ENCODE results near the gene COL25A1. TPM values are rescaled to one million over a fixed set of nuclear protein-coding genes. Genes with fewer than 3 reads are reported as not detected.
"Not testable (repeated sequence)": the region's sequence is repeated elsewhere in the genome, so short reads cannot be mapped to it uniquely, and the experiment has no call there.

COL25A1 gene
- total RNA-seq, 2 experiments from 2014 or later: 0.67 TPM; not detected in 1

GRCh38 chr4:109134268-109134667 lies 168.2 kb downstream of the COL25A1 start:
- no peak overlapping the region for H3K4me3 Mint-ChIP-seq
- H3K27ac Mint-ChIP-seq: no peak overlapping the region
- DNase-seq (no peak), ATAC-seq (ENCODE audit: low read depth) (no peak)
- peaks cover 3% of the 10 kb centered on the region for H3K9me3 Mint-ChIP-seq
- no peaks in the 10 kb centered on the region for H3K36me3 Mint-ChIP-seq
- POLR2A ChIA-PET: no interaction called here
- peaks cover 10% of the 10 kb centered on the region for H3K27me3 Mint-ChIP-seq
- no peaks in the 10 kb centered on the region for H3K4me1 Mint-ChIP-seq

DNA sequence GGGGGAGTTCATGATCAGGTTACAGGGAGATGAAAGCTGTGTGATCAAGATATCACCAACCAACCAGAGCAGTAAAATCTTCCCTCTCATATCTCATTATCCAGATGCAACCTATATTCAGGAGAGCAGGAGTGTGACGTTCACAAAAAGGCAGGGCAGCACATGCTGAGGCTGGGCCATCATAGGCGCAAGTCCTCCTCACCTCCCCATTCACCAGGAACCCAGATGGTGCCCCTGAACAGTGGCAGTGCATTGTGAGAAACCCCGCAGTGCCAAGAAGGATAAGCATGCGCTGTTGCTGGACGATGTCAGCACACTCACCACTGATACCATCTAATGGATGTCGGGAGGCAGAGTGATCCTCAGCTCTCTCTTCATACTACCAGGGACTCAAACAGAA lies 170.9 kb downstream of the COL25A1 start:
- H3K9me3 Mint-ChIP-seq: no peaks in the 10 kb centered on the region
- H3K36me3 Mint-ChIP-seq: no peaks in the 10 kb centered on the region
- H3K4me3 Mint-ChIP-seq: no peak overlapping the region
- peaks cover 12% of the 10 kb centered on the region for H3K27me3 Mint-ChIP-seq
- H3K27ac Mint-ChIP-seq: no peak overlapping the region
- DNase-seq (no peak), ATAC-seq (ENCODE audit: low read depth) (no peak)
- H3K4me1 Mint-ChIP-seq: no peaks in the 10 kb centered on the region
- POLR2A ChIA-PET: no interaction called here

GRCh38 chr4:109128589-109128988 lies 173.9 kb downstream of the COL25A1 start:
- POLR2A ChIA-PET: no interaction called here
- ATAC-seq (ENCODE audit: low read depth) (no peak), DNase-seq (no peak)
- H3K36me3 Mint-ChIP-seq: no peaks in the 10 kb centered on the region
- H3K27ac Mint-ChIP-seq: no peak overlapping the region
- peaks cover 15% of the 10 kb centered on the region for H3K27me3 Mint-ChIP-seq
- H3K4me3 Mint-ChIP-seq: no peak overlapping the region
- H3K9me3 Mint-ChIP-seq: no peaks in the 10 kb centered on the region
- H3K4me1 Mint-ChIP-seq: peaks cover 2% of the 10 kb centered on the region

DNA sequence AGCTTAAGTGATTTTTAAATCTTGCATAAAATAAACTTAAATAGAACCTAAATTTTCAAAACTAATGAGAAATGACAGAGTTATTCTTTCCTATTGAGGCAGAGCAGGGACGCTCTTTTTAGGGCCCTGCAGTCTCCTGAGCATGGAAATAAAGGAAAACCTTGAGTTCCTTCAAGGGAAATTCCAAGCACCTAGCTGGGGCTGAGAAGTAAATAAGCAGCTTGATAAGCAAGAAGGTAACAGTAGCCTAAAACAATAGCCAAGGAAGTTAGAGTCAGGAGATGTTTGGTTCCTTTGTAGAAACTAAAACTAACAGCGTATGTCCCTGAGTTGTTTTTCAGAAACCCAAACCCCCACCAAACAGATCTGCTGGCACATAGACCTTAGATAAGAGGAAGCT lies 174.6 kb downstream of the COL25A1 start:
- Mint-ChIP-seq H3K27me3 (peaks cover 15% of the 10 kb centered on the region), H3K36me3 (no peaks in the 10 kb centered on the region), H3K4me3 (no peak overlapping the region), H3K4me1 (peaks cover 2% of the 10 kb centered on the region), H3K9me3 (no peaks in the 10 kb centered on the region), H3K27ac (no peak overlapping the region)
- DNase-seq: no peak
- ATAC-seq (ENCODE audit: low read depth): no peak
- POLR2A ChIA-PET: no interaction called here

- Mint-ChIP-seq H3K4me1 (peaks cover 2% of the 10 kb centered on the region), H3K36me3 (no peaks in the 10 kb centered on the region), H3K9me3 (no peaks in the 10 kb centered on the region), H3K4me3 (no peak overlapping the region), H3K27me3 (peaks cover 12% of the 10 kb centered on the region), H3K27ac (no peak overlapping the region)
- POLR2A ChIA-PET: no interaction called here
- DNase-seq: no peak
- ATAC-seq (ENCODE audit: low read depth): no peak
Observed at GRCh38 chr4:109126856-109127255, 175.6 kb downstream of the COL25A1 start.

DNA sequence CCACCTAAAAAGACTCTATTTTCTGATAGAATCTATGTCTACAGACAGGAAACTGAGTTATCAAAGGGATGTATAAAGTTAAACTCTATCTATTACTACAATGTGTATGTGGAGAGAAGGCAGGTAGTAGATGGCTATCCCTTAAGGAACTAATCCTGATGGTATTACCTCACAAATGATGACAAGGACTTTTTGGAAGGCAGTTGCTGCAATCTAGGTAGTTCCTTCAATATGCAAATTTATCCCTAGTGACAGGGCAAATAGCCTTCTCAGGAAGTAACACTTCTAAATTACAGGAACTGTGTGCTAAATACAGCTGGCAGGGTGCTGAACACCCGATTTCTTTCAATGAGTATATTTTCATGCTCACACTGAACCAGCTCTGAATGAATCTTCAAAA lies 177.4 kb downstream of the COL25A1 start:
- Mint-ChIP-seq H3K4me1 (peaks cover 2% of the 10 kb centered on the region), H3K27me3 (peaks cover 23% of the 10 kb centered on the region), H3K27ac (no peak overlapping the region), H3K4me3 (no peak overlapping the region), H3K9me3 (no peaks in the 10 kb centered on the region), H3K36me3 (no peaks in the 10 kb centered on the region)
- DNase-seq (no peak), ATAC-seq (ENCODE audit: low read depth) (no peak)
- POLR2A ChIA-PET: no interaction called here

GRCh38 chr4:109123951-109124350 lies 178.5 kb downstream of the COL25A1 start:
- H3K4me1 Mint-ChIP-seq: peaks cover 2% of the 10 kb centered on the region
- no peaks in the 10 kb centered on the region for H3K36me3 Mint-ChIP-seq
- H3K9me3 Mint-ChIP-seq: no peaks in the 10 kb centered on the region

DNA sequence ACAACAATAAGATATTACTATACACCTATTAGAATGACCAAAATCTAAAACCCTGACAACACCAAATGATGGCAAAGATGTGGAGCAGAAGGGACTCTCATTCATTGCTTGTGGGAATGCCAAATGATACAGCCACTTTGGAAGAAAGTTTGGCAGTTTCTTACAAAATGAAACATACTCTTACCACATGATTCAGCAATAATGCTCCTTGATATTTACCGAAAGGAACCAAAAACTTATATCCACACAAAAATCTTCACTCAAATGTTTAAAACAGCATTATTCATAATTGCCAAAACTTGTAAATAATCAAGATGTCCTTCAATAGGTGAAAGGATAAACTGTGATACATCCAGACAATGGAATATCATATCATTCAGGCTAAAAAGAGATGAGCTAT lies 180.9 kb downstream of the COL25A1 start:
- Mint-ChIP-seq H3K27ac (no peak overlapping the region), H3K4me1 (peaks cover 2% of the 10 kb centered on the region), H3K4me3 (no peak overlapping the region), H3K9me3 (no peaks in the 10 kb centered on the region), H3K36me3 (no peaks in the 10 kb centered on the region), H3K27me3 (peaks cover 35% of the 10 kb centered on the region)
- ATAC-seq (ENCODE audit: low read depth): no peak
- no peak for DNase-seq
- POLR2A ChIA-PET: no interaction called here

More at GRCh38 chr4:109123951-109124350, 178.5 kb downstream of the COL25A1 start:
- peaks cover 32% of the 10 kb centered on the region for H3K27me3 Mint-ChIP-seq
- DNase-seq (no peak), ATAC-seq (ENCODE audit: low read depth) (no peak)
- H3K27ac Mint-ChIP-seq: no peak overlapping the region
- H3K4me3 Mint-ChIP-seq: no peak overlapping the region
- POLR2A ChIA-PET: no interaction called here

DNA sequence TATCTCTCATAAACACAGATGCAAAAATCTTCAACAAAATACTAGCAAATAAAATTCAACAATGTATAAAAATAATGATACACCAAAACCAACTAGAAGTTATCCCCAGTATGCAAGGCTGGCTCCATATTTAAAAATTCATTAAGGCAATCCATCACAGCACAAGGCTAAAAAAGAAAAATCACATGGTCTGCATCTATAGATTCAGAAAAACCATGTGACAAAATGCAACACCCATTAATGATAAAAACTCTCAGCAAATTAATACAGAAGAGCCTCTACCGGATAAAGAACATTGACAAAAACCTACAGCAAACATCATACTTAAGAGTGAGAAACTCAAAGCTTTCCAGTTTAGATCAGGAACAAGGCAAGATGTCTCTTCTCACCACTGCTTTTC lies 182.6 kb downstream of the COL25A1 start:
- no peak overlapping the region for H3K27ac Mint-ChIP-seq
- H3K36me3 Mint-ChIP-seq: no peaks in the 10 kb centered on the region
- H3K9me3 Mint-ChIP-seq: no peaks in the 10 kb centered on the region
- ATAC-seq (ENCODE audit: low read depth) (no peak), DNase-seq (no peak)
- H3K27me3 Mint-ChIP-seq: peaks cover 31% of the 10 kb centered on the region
- H3K4me1 Mint-ChIP-seq: peaks cover under 1% of the 10 kb centered on the region
- H3K4me3 Mint-ChIP-seq: no peak overlapping the region
- POLR2A ChIA-PET: no interaction called here

- POLR2A ChIA-PET: no interaction called here
- H3K27me3 Mint-ChIP-seq: peaks cover 27% of the 10 kb centered on the region
- DNase-seq (no peak), ATAC-seq (ENCODE audit: low read depth) (no peak)
- no peaks in the 10 kb centered on the region for H3K36me3 Mint-ChIP-seq
- no peaks in the 10 kb centered on the region for H3K9me3 Mint-ChIP-seq
- no peaks in the 10 kb centered on the region for H3K4me1 Mint-ChIP-seq
- no peak overlapping the region for H3K4me3 Mint-ChIP-seq
- no peak overlapping the region for H3K27ac Mint-ChIP-seq
Observed at GRCh38 chr4:109118635-109119034, 183.8 kb downstream of the COL25A1 start.

DNA sequence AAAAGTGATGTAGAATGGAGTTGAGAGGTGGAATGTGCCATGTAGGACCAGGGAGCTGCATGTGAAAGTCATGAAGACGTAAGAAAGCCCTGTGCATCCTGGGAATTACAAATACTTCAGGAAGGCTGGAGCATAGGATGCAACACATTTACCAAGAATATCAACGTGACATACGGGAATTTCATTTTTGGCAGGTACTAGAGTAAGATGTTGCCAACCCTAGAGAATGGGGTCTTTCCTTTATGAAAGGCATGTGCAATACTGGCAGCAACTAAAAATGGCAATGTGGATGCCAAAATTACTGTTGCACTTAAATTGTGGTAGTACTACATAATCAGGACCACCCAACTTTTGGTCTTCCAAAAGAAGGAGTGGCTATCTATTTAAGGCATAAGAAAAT lies 188.0 kb downstream of the COL25A1 start:
- H3K36me3 Mint-ChIP-seq: no peaks in the 10 kb centered on the region
- ATAC-seq (ENCODE audit: low read depth) (no peak), DNase-seq (no peak)
- H3K27me3 Mint-ChIP-seq: peaks cover 9% of the 10 kb centered on the region
- POLR2A ChIA-PET: no interaction called here
- H3K4me1 Mint-ChIP-seq: no peaks in the 10 kb centered on the region
- no peak overlapping the region for H3K27ac Mint-ChIP-seq
- no peaks in the 10 kb centered on the region for H3K9me3 Mint-ChIP-seq
- no peak overlapping the region for H3K4me3 Mint-ChIP-seq

GRCh38 chr4:109113521-109113920 lies 188.9 kb downstream of the COL25A1 start:
- Mint-ChIP-seq H3K27ac (no peak overlapping the region), H3K36me3 (no peaks in the 10 kb centered on the region), H3K4me1 (no peaks in the 10 kb centered on the region), H3K4me3 (no peak overlapping the region), H3K9me3 (no peaks in the 10 kb centered on the region), H3K27me3 (peaks cover 4% of the 10 kb centered on the region)
- DNase-seq (no peak), ATAC-seq (ENCODE audit: low read depth) (no peak)
- POLR2A ChIA-PET: no interaction called here

- POLR2A ChIA-PET: no interaction called here
- ATAC-seq (ENCODE audit: low read depth): no peak
- no peak overlapping the region for H3K4me3 Mint-ChIP-seq
- H3K36me3 Mint-ChIP-seq: no peaks in the 10 kb centered on the region
- H3K27ac Mint-ChIP-seq: no peak overlapping the region
- no peaks in the 10 kb centered on the region for H3K4me1 Mint-ChIP-seq
- DNase-seq: no peak
- H3K9me3 Mint-ChIP-seq: no peaks in the 10 kb centered on the region
- H3K27me3 Mint-ChIP-seq: peaks cover 2% of the 10 kb centered on the region
Observed at GRCh38 chr4:109111031-109111430, 191.4 kb downstream of the COL25A1 start.

DNA sequence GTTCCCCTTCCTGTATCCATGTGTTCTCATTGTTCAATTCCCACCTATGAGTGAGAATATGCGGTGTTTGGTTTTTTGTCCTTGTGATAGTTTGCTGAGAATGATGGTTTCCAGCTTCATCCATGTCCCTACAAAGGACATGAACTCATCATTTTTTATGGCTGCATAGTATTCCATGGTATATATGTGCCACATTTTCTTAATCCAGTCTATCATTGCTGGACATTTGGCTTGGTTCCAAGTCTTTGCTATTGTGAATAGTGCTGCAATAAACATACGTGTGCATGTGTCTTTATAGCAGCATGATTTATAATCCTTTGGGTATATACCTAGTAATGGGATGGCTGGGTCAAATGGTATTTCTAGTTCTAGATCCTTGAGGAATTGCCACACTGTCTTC lies 194.2 kb downstream of the COL25A1 start:
- ATAC-seq (ENCODE audit: low read depth); H3K36me3 Mint-ChIP-seq; H3K9me3 Mint-ChIP-seq; DNase-seq; POLR2A ChIA-PET; H3K4me1 Mint-ChIP-seq; H3K27ac Mint-ChIP-seq; H3K4me3 Mint-ChIP-seq: not testable (repeated sequence)
- H3K27me3 Mint-ChIP-seq: peaks cover 11% of the 10 kb centered on the region

DNA sequence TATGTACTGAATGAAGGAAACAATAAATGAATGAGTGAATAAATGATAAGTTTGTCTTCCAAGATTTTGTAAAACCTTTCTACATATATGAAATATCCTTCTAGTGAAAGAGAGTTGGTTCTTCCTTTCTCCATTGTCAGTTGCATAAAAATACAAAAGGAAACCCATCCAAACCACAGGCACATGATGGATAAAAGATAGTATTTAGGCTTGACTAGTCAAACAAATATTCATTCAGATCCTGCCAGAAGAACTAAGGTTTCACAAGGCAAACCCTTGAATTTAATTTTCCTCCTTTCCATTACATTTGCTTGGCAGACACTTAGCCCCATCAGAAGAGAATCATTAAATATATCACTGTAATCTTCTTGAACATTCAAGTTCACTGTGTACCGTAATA lies 208.4 kb downstream of the COL25A1 start:
- no peaks in the 10 kb centered on the region for H3K9me3 Mint-ChIP-seq
- H3K27ac Mint-ChIP-seq: no peak overlapping the region

More for the DNA sequence above, 208.4 kb downstream of the COL25A1 start:
- H3K4me3 Mint-ChIP-seq: no peak overlapping the region
- no peaks in the 10 kb centered on the region for H3K36me3 Mint-ChIP-seq
- DNase-seq: no peak
- POLR2A ChIA-PET: no interaction called here
- H3K4me1 Mint-ChIP-seq: no peaks in the 10 kb centered on the region
- no peak for ATAC-seq (ENCODE audit: low read depth)
- peaks cover 16% of the 10 kb centered on the region for H3K27me3 Mint-ChIP-seq
